IMR-90 (cell line): ENCODE results near the gene ENAH. TPM values are rescaled to one million over a fixed set of nuclear protein-coding genes. Genes with fewer than 3 reads are reported as not detected.

Experiments
- ATAC-seq: fragments of 200-7000 bp; cut with Tn5 transposase; 2 replicates; pipeline ENCODE4 v1.9.1; 2020; ENCODE audit warnings: low read depth, mild to moderate bottlenecking, moderate library complexity
- BruUV-seq: library from RNA; stranded (reverse); fragments of 400-500 nt; replicated peaks from 2 replicates; lab custom pipeline; 2021; lab: Mats Ljungman, UMichigan
- CTCF ChIA-PET: fragments of 300-600 bp; formaldehyde crosslinking; extraction: SDS; loops from one replicate; lab custom pipeline; 2021; ENCODE audit warnings: antibody characterized with exemption; lab: Yijun Ruan, JAX
- POLR2A ChIA-PET: fragments of 300-600 bp; sonication (Branson Sonifier 250); formaldehyde crosslinking; loops from one replicate; lab custom pipeline; 2022; ENCODE audit warnings: antibody characterized with exemption; ENCODE audit not compliant: unreplicated experiment; lab: Charles Lee
- DNase-seq: peaks from one replicate; pipeline ENCODE4 v3.0.0; 2013
- H2AFZ ChIP-seq: replicated peaks from 2 replicates; pipeline ENCODE3; 2013; ENCODE audit warnings: low read length, mild to moderate bottlenecking; ENCODE audit not compliant: poor library complexity
- H2AK5ac ChIP-seq: 2 replicates; pipeline ENCODE4 v1.6.1; 2013; ENCODE audit warnings: low read depth, low read length, inconsistent platforms
- H2AK9ac ChIP-seq: replicated peaks from 2 replicates; pipeline ENCODE3; 2013; ENCODE audit warnings: mild to moderate bottlenecking, low read depth, low read length, moderate library complexity; ENCODE audit not compliant: poor library complexity
- H2BK120ac ChIP-seq: 2 replicates; pipeline ENCODE4 v1.6.1; 2013; ENCODE audit warnings: low read depth, low read length, inconsistent platforms
- H2BK15ac ChIP-seq: 3 replicates; pipeline ENCODE4 v1.6.1; 2013; ENCODE audit warnings: low read depth, low read length, inconsistent platforms
- H2BK20ac ChIP-seq: 2 replicates; pipeline ENCODE4 v1.6.1; 2013; ENCODE audit warnings: low read depth, mild to moderate bottlenecking, inconsistent platforms, low read length, moderate library complexity
- H2BK5ac ChIP-seq: 2 replicates; pipeline ENCODE4 v1.6.1; 2013; ENCODE audit warnings: mild to moderate bottlenecking, low read depth, low read length, inconsistent platforms; ENCODE audit not compliant: poor library complexity, severe bottlenecking
- H3K14ac ChIP-seq: replicated peaks from 2 replicates; pipeline ENCODE4 v1.6.1; 2013; ENCODE audit warnings: low read depth, low read length, inconsistent platforms
- H3K18ac ChIP-seq: 2 replicates; pipeline ENCODE4 v1.6.1; 2013; ENCODE audit warnings: low read depth, low read length, control low read depth
- H3K23ac ChIP-seq: 2 replicates; pipeline ENCODE4 v1.6.1; 2013; ENCODE audit warnings: low read depth, low read length, inconsistent platforms
- H3K27ac ChIP-seq: 2 replicates; pipeline ENCODE4 v1.5.1; 2013; ENCODE audit warnings: mild to moderate bottlenecking, control low read depth, low read length; ENCODE audit not compliant: insufficient read depth
- H3K27me3 ChIP-seq: 2 replicates; pipeline ENCODE4 v1.6.1; 2013; ENCODE audit warnings: low read length; ENCODE audit not compliant: control insufficient read depth, insufficient read depth
- H3K36me3 ChIP-seq: 2 replicates; pipeline ENCODE4 v1.6.1; 2013; ENCODE audit warnings: low read length, mixed read lengths; ENCODE audit not compliant: control insufficient read depth, insufficient read depth
- H3K4ac ChIP-seq: 2 replicates; pipeline ENCODE4 v1.6.1; 2013; ENCODE audit warnings: low read depth, low read length, inconsistent platforms
- H3K4me1 ChIP-seq: 2 replicates; pipeline ENCODE4 v1.6.1; 2013; ENCODE audit warnings: low read length, mixed read lengths; ENCODE audit not compliant: control insufficient read depth, insufficient read depth
- H3K4me2 ChIP-seq: 2 replicates; pipeline ENCODE4 v1.6.1; 2013; ENCODE audit warnings: low read depth, mild to moderate bottlenecking, control low read depth, low read length, moderate library complexity
- H3K4me3 ChIP-seq: 2 replicates; pipeline ENCODE4 v1.5.1; 2013; ENCODE audit warnings: low read depth, mild to moderate bottlenecking, control low read depth, low read length, moderate library complexity; ENCODE audit not compliant: insufficient read depth
- H3K56ac ChIP-seq: 2 replicates; pipeline ENCODE4 v1.6.1; 2013; ENCODE audit warnings: low read length, inconsistent platforms; ENCODE audit not compliant: insufficient read depth; ENCODE audit errors: extremely low read depth
- H3K79me1 ChIP-seq, 2 experiments: 2 replicates each; pipeline ENCODE4 v1.6.1; 2013; ENCODE audit warnings: low read length in 2 of 2, inconsistent platforms in 1 of 2, low read depth in 1 of 2
- H3K9ac ChIP-seq: 2 replicates; pipeline ENCODE4 v1.6.1; 2013; ENCODE audit warnings: low read depth, low read length, control low read depth
- H3K9me1 ChIP-seq: 2 replicates; pipeline ENCODE4 v1.6.1; 2013; ENCODE audit warnings: low read length, inconsistent platforms; ENCODE audit not compliant: insufficient read depth
- H3K9me3 ChIP-seq: 2 replicates; pipeline ENCODE4 v1.6.1; 2013; ENCODE audit warnings: low read length; ENCODE audit not compliant: control insufficient read depth, insufficient read depth
- H4K20me1 ChIP-seq: 2 replicates; pipeline ENCODE4 v1.6.1; 2013; ENCODE audit warnings: low read length, inconsistent platforms; ENCODE audit not compliant: insufficient read depth
- H4K5ac ChIP-seq: 2 replicates; pipeline ENCODE4 v1.6.1; 2013; ENCODE audit warnings: mild to moderate bottlenecking, low read depth, low read length, control low read depth
- H4K8ac ChIP-seq, 2 experiments: 2 replicates each; pipeline ENCODE4 v1.6.1; 2013; ENCODE audit warnings: low read depth in 2 of 2, low read length in 2 of 2, control low read depth in 1 of 2, inconsistent platforms in 1 of 2
- H4K91ac ChIP-seq: 2 replicates; pipeline ENCODE4 v1.6.1; 2013; ENCODE audit warnings: low read depth, low read length, inconsistent platforms; ENCODE audit not compliant: insufficient read depth
- BHLHE40 ChIP-seq: fragments of 150-350 bp; IDR thresholded peaks from 2 replicates; pipeline ENCODE4 v1.6.1; 2016; ENCODE audit warnings: mild to moderate bottlenecking, low read depth, low read length
- CEBPB ChIP-seq: IDR thresholded peaks from 2 replicates; pipeline ENCODE4 v1.6.1; 2012; ENCODE audit warnings: low read depth, low read length, improper control_type of control experiment
- CHD1 ChIP-seq: IDR thresholded peaks from 2 replicates; pipeline ENCODE4 v1.6.1; 2012; ENCODE audit warnings: low read depth, low read length, improper control_type of control experiment
- MAZ ChIP-seq: IDR thresholded peaks from 2 replicates; pipeline ENCODE4 v1.6.1; 2012; ENCODE audit warnings: low read depth, mild to moderate bottlenecking, low read length, improper control_type of control experiment, moderate library complexity, borderline replicate concordance
- MXI1 ChIP-seq: IDR thresholded peaks from 2 replicates; pipeline ENCODE4 v1.6.1; 2012; ENCODE audit warnings: low read depth, mild to moderate bottlenecking, low read length, moderate library complexity, borderline replicate concordance
- NFE2L2 ChIP-seq: fragments of 150-350 bp; IDR thresholded peaks from 2 replicates; pipeline ENCODE4 v1.6.1; 2016; ENCODE audit warnings: low read depth, mild to moderate bottlenecking, low read length
- RAD21 ChIP-seq: IDR thresholded peaks from 2 replicates; pipeline ENCODE4 v1.6.1; 2012; ENCODE audit warnings: low read length, improper control_type of control experiment
- RCOR1 ChIP-seq: IDR thresholded peaks from 2 replicates; pipeline ENCODE4 v1.6.1; 2012; ENCODE audit warnings: mild to moderate bottlenecking, low read length, improper control_type of control experiment; ENCODE audit not compliant: insufficient replicate concordance
- RFX5 ChIP-seq: IDR thresholded peaks from 2 replicates; pipeline ENCODE4 v1.8.0; 2012; ENCODE audit warnings: low read depth, mild to moderate bottlenecking, low read length, moderate library complexity
- SMC3 ChIP-seq: fragments of 150-350 bp; IDR thresholded peaks from 2 replicates; pipeline ENCODE4 v1.6.1; 2016; ENCODE audit warnings: low read depth, mild to moderate bottlenecking, antibody characterized with exemption, low read length, moderate library complexity
- WGBS, 2 experiments: methylation state at CpG; one replicate each; pipeline versions ENCODE4 v1.1.5 to v1.1.7; 2013; ENCODE audit warnings: missing lambda C conversion rate in 2 of 2; ENCODE audit not compliant: insufficient read length in 1 of 2; ENCODE audit errors: extremely low coverage in 2 of 2; 5-methylcytosine and 5-hydroxymethylcytosine counted together
- dilution Hi-C: fragments of 300-500 bp; cut with HindIII; formaldehyde crosslinking; loops from one replicate; pipeline ENCODE4 v1.14.3; 2018; ENCODE audit warnings: low sequenced_read_pairs; ENCODE audit not compliant: unreplicated experiment
- in situ Hi-C: fragments of 300-500 bp; cut with MboI; formaldehyde crosslinking; loops from 3 replicates; pipeline ENCODE4 v1.14.3; 2019; ENCODE audit warnings: low sequenced_read_pairs, inconsistent platforms, mixed read lengths
- intact Hi-C: fragments of 100-400 bp; cut with micrococcal nuclease; formaldehyde crosslinking; loops from 2 replicates; pipeline ENCODE4 v1.10.0; 2022
- polyA plus RNA-seq, 3 experiments: library from polyadenylated mRNA; depleted of rRNA; stranded (reverse); fragments of >200 nt; gene quantifications; 2 replicates each; pipeline ENCODE4 v1.2.3, GENCODE V29; 2012; ENCODE audit warnings: low replicate concordance in 1 of 3
- total RNA-seq: library from RNA; depleted of rRNA; stranded (reverse); fragments of >200 nt; gene quantifications from 2 replicates; pipeline ENCODE4 v1.2.3, GENCODE V29; 2012
- TF ChIP-seq, protein P1 (sequence below): fragments of 150-350 bp; IDR thresholded peaks from 2 replicates; pipeline ENCODE4 v1.6.1; 2016; ENCODE audit warnings: low read depth, mild to moderate bottlenecking, low read length, moderate library complexity, borderline replicate concordance
- TF ChIP-seq, protein P2 (sequence below): fragments of 150-350 bp; IDR thresholded peaks from 2 replicates; pipeline ENCODE4 v1.6.1; 2017; ENCODE audit warnings: mild to moderate bottlenecking, antibody characterized with exemption, low read length, low read depth

The ENAH gene
- total and polyA plus RNA-seq, 2 of the 4 experiments (the other 2 are of a cell fraction): 61.3 to 86.9 TPM

DNA sequence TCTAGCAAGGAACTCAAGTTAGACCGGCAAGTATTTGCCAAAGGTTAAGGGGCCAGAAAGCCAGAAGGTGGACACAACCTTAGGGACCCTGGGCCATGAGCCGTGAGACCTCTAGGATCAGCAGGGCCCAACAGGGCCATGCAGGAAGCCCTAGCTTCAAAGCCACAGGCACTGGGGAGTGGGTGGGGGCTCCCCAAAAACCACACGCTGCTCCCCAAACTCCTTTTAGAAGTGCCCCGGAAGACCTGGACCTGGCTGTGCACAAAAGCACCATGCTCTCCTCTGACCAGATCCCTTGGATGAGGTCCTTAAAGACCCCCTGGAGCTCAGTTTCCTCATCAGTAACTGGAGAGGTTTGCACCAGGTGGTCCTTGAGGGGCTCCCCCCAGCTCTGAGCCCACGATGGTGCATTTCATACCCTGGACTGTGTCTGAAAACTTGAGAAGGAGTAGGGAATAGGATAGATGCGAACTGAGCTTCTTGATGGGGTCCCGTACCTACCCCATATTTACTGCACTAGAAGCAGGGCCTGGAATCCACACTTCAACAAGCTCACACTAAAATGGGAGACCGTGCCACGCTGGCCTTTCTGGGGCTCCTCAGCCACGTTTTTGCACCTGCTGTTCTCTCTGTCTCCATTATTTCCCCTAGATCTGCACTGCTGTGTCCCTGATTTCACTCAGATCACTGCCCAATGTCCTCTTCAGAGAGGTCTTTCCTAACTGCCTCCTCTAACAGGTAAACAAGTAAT is 184.5 kb downstream of the ENAH start:
- Histone ChIP-seq H2BK15ac (no peak overlapping the region), H4K20me1 (no peaks in the 10 kb centered on the region), H2BK5ac (no peak overlapping the region), H3K9me3 (no peaks in the 10 kb centered on the region), H3K4me1 (no peaks in the 10 kb centered on the region), H3K56ac (no peak overlapping the region), H3K27ac (no peak overlapping the region), H2AFZ (no peak overlapping the region), H3K79me1 (no peaks in the 10 kb centered on the region), H2AK9ac (no peak overlapping the region), H4K91ac (no peak overlapping the region), H4K8ac (no peak overlapping the region; a peak in 1 of 4 replicates), H3K27me3 (peaks cover 4% of the 10 kb centered on the region; the same call in 1 of the 2 replicates), H4K5ac (no peak overlapping the region), H3K4me2 (no peak overlapping the region), H3K23ac (no peak overlapping the region), H3K4ac (no peak overlapping the region), H3K18ac (no peak overlapping the region), H3K9me1 (no peaks in the 10 kb centered on the region), H3K4me3 (no peak overlapping the region), H2BK20ac (no peak overlapping the region), H3K36me3 (no peaks in the 10 kb centered on the region), H3K14ac (no peak overlapping the region), H2AK5ac (no peak overlapping the region), H3K9ac (no peak overlapping the region), H2BK120ac (no peak overlapping the region)
- POLR2A ChIA-PET: no interaction called here
- 100% methylated on average over 3 of the region's 10 CpGs; no CpG with 5 or more reads in 1 of the 2 experiments for WGBS, 2 experiments
- in situ Hi-C loops (no loop called here), intact Hi-C loops (no loop called here), dilution Hi-C loops (loop anchor here (25.0 kb wide), 1 partner anchor 519 kb away; the partner anchor contains the start of gene SDE2)
- DNase-seq (no peak), ATAC-seq (no peak)
- BruUV-seq: no TSS peak
- CTCF ChIA-PET: no interaction called here
- TF ChIP-seq CHD1: no peak
- no peak for TF ChIP-seq RCOR1
- no peak for TF ChIP-seq BHLHE40
- no peak for TF ChIP-seq SMC3
- TF ChIP-seq, protein P1, sequence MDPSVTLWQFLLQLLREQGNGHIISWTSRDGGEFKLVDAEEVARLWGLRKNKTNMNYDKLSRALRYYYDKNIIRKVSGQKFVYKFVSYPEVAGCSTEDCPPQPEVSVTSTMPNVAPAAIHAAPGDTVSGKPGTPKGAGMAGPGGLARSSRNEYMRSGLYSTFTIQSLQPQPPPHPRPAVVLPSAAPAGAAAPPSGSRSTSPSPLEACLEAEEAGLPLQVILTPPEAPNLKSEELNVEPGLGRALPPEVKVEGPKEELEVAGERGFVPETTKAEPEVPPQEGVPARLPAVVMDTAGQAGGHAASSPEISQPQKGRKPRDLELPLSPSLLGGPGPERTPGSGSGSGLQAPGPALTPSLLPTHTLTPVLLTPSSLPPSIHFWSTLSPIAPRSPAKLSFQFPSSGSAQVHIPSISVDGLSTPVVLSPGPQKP: no peak
- no peak for TF ChIP-seq CEBPB
- TF ChIP-seq RFX5: no peak
- no peak for TF ChIP-seq NFE2L2
- TF ChIP-seq MAZ: no peak
- TF ChIP-seq RAD21: no peak
- TF ChIP-seq, protein P2, sequence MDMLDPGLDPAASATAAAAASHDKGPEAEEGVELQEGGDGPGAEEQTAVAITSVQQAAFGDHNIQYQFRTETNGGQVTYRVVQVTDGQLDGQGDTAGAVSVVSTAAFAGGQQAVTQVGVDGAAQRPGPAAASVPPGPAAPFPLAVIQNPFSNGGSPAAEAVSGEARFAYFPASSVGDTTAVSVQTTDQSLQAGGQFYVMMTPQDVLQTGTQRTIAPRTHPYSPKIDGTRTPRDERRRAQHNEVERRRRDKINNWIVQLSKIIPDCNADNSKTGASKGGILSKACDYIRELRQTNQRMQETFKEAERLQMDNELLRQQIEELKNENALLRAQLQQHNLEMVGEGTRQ: no peak
- no peak for TF ChIP-seq MXI1
